Endothelial cell of umbilical vein (primary cell): Measurements from ENCODE around the gene MTF2.

ENCODE experiments used
- EZH2 ChIP-seq: IDR thresholded peaks from 2 replicates; pipeline ENCODE4 v1.6.1; 2012; ENCODE audit warnings: borderline replicate concordance, low read depth, mild to moderate bottlenecking, moderate library complexity, low read length, inconsistent platforms; ENCODE audit not compliant: severe bottlenecking
- JUN ChIP-seq: IDR thresholded peaks from 2 replicates; pipeline ENCODE4 v1.6.1; 2011; ENCODE audit warnings: borderline replicate concordance, low read depth; ENCODE audit not compliant: insufficient read length, insufficient read depth
- POLR2A ChIP-seq: IDR thresholded peaks from 2 replicates; pipeline ENCODE4 v1.6.1; 2012; ENCODE audit warnings: low read depth, mild to moderate bottlenecking, control low read depth, low read length
- TF ChIP-seq, protein P1 (sequence below), 2 donors: IDR thresholded peaks; 1 replicate in 1 of 2; 2 replicates in 1 of 2; pipeline ENCODE4 v1.5.1; 2011; ENCODE audit warnings: low read length in 2 of 2, mild to moderate bottlenecking in 2 of 2, moderate library complexity in 2 of 2, control low read depth in 1 of 2, inconsistent platforms in 1 of 2, low read depth in 1 of 2; ENCODE audit not compliant: insufficient read depth in 1 of 2; ENCODE audit errors: extremely low read depth in 1 of 2
- TF ChIP-seq, protein P2 (sequence below): IDR thresholded peaks from 2 replicates; pipeline ENCODE4 v1.6.1; 2011; ENCODE audit not compliant: insufficient read depth, insufficient read length

- TF ChIP-seq POLR2A (no peak), JUN (no peak), EZH2 (no peak)
- TF ChIP-seq, protein P1, sequence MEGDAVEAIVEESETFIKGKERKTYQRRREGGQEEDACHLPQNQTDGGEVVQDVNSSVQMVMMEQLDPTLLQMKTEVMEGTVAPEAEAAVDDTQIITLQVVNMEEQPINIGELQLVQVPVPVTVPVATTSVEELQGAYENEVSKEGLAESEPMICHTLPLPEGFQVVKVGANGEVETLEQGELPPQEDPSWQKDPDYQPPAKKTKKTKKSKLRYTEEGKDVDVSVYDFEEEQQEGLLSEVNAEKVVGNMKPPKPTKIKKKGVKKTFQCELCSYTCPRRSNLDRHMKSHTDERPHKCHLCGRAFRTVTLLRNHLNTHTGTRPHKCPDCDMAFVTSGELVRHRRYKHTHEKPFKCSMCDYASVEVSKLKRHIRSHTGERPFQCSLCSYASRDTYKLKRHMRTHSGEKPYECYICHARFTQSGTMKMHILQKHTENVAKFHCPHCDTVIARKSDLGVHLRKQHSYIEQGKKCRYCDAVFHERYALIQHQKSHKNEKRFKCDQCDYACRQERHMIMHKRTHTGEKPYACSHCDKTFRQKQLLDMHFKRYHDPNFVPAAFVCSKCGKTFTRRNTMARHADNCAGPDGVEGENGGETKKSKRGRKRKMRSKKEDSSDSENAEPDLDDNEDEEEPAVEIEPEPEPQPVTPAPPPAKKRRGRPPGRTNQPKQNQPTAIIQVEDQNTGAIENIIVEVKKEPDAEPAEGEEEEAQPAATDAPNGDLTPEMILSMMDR (IDR thresholded peaks at IDR 0.05; ENCODE audit: extremely low read depth in 1 of 2, insufficient read depth in 1 of 2, low read depth in 1 of 2, low read length in 2 of 2), result no peak
- TF ChIP-seq, protein P2, sequence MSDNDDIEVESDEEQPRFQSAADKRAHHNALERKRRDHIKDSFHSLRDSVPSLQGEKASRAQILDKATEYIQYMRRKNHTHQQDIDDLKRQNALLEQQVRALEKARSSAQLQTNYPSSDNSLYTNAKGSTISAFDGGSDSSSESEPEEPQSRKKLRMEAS, result no peak
These were observed 32.5 kb downstream of the MTF2 start for GRCh38 chr1:93111561-93111960.
